ENCODE measurements around the gene AGA. TPM values are rescaled to one million over a fixed set of nuclear protein-coding genes. Genes with fewer than 3 reads are reported as not detected.

Gene AGA
- total RNA-seq, 4 donors from 2014 or later = 8.4 to 25.1 (median 14.7) TPM

- no peak for DNase-seq (ENCODE audit: low spot score in 2 of 2)
- TF ChIP-seq POLR2A (IDR thresholded peaks at IDR 0.05) (no peak), EP300 (IDR thresholded peaks at IDR 0.05) (no peak)
- H3K4me3 ChIP-seq = no peak overlapping the region
- no peak overlapping the region for H3K27ac ChIP-seq
- 89 to 91% methylated on average over 26 of the region's 26 CpGs for WGBS, 2 donors
- no peaks in the 10 kb centered on the region for H3K9me3 ChIP-seq
- no peaks in the 10 kb centered on the region for H3K36me3 ChIP-seq
- H3K4me1 ChIP-seq = peaks cover 0 to 22% (median 12%) of the 10 kb centered on the region in 4 donors
- no peaks in the 10 kb centered on the region for H3K27me3 ChIP-seq
Observed at GRCh38 chr4:177444911-177445736, 2.9 kb upstream of the AGA start.

- peak in 1 of 2 donors; percentile 10 for DNase-seq (ENCODE audit: low spot score in 2 of 2)
- H3K36me3 ChIP-seq = peaks cover 0 to 25% (median 0%) of the 10 kb centered on the region in 3 donors
- TF ChIP-seq EP300 (IDR thresholded peaks at IDR 0.05) = no peak
- TF ChIP-seq CTCF (IDR thresholded peaks at IDR 0.05) = peak in 1 of 5 experiments; percentile 11
- TF ChIP-seq POLR2A (IDR thresholded peaks at IDR 0.05) = no peak
- no peaks in the 10 kb centered on the region for H3K9me3 ChIP-seq
- no peaks in the 10 kb centered on the region for H3K27me3 ChIP-seq
- peak overlapping the region; percentile 80 to 97 (median 92) for H3K27ac ChIP-seq
- peak overlapping the region; percentile 54 to 98 (median 68) for H3K4me3 ChIP-seq
- WGBS, 2 donors = 47 to 56% methylated on average over 12 of the region's 12 CpGs
- H3K4me1 ChIP-seq = peaks cover 0 to 22% (median 12%) of the 10 kb centered on the region in 4 donors
Observed at GRCh38 chr4:177441061-177441802, 1.0 kb downstream of the AGA start.

DNA sequence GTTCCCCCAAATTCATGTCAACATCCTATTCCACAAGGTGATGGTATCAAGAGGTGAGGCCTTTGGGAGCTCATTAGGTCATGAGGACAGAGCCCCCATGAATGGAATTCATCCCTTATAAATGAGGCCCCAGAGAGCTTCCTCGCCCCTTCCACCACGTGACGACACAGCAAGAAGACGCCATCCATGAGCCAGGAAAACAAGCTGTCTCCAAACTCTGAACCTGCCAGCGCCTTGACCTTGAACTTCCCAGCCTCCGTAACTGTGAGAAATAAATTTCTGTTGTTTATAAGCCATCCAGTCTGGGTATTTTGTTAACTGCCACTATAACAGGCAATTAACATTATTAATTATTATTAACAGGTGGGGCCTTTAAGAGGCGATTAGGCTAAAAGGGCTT is 5.8 kb downstream of the AGA start:
- TF ChIP-seq CTCF (IDR thresholded peaks at IDR 0.05) (no peak), EP300 (IDR thresholded peaks at IDR 0.05) (no peak), POLR2A (IDR thresholded peaks at IDR 0.05) (no peak)
- Histone ChIP-seq H3K9me3 (no peaks in the 10 kb centered on the region), H3K4me1 (peaks cover 0 to 10% (median 7%) of the 10 kb centered on the region in 4 donors), H3K36me3 (peaks cover 0 to 61% (median 0%) of the 10 kb centered on the region in 3 donors), H3K27ac (no peak overlapping the region), H3K4me3 (no peak overlapping the region), H3K27me3 (no peaks in the 10 kb centered on the region)
- WGBS, 2 donors = 92 to 93% methylated on average over 7 of the region's 7 CpGs
- DNase-seq (ENCODE audit: low spot score in 2 of 2) = no peak

DNA sequence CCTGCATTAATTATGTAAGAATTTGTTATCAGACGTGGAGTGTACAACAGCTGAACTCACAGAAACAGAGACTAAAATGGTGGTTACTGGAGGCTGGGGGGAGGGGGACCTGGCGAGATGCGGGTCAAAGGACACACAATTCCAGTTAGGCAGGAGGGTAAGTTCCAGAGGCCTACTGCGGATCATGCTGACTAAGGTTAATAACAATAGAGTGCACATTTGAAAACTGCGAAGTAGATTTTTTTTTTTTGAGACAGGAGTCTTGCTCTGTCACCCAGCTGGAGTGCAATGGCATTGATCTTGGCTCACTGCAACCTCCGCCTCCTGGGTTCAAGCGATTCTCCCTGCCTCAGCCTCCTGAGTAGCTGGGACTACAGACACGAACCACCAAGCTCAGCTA is 7.6 kb downstream of the AGA start:
- no peak for DNase-seq (ENCODE audit: low spot score in 2 of 2)
- H3K9me3 ChIP-seq = no peaks in the 10 kb centered on the region
- no peak overlapping the region for H3K4me3 ChIP-seq
- peaks cover 0 to 62% (median 0%) of the 10 kb centered on the region in 3 donors for H3K36me3 ChIP-seq
- TF ChIP-seq CTCF (IDR thresholded peaks at IDR 0.05) = no peak
- TF ChIP-seq POLR2A (IDR thresholded peaks at IDR 0.05) = no peak
- no peak for TF ChIP-seq EP300 (IDR thresholded peaks at IDR 0.05)
- H3K4me1 ChIP-seq = no peaks in the 10 kb centered on the region
- no peaks in the 10 kb centered on the region for H3K27me3 ChIP-seq
- WGBS, 2 donors = 92 to 93% methylated on average over 8 of the region's 8 CpGs
- H3K27ac ChIP-seq = no peak overlapping the region

- Histone ChIP-seq H3K27me3 (no peaks in the 10 kb centered on the region), H3K36me3 (peaks cover 0 to 8% (median 0%) of the 10 kb centered on the region in 3 donors), H3K4me1 (no peaks in the 10 kb centered on the region), H3K4me3 (no peak overlapping the region), H3K9me3 (no peaks in the 10 kb centered on the region), H3K27ac (no peak overlapping the region)
- WGBS, 2 donors = 75 to 84% methylated on average over 1 of the region's 1 CpG
- no peak for DNase-seq (ENCODE audit: low spot score in 2 of 2)
- TF ChIP-seq CTCF (IDR thresholded peaks at IDR 0.05) (no peak), EP300 (IDR thresholded peaks at IDR 0.05) (no peak), POLR2A (IDR thresholded peaks at IDR 0.05) (no peak)
Observed at GRCh38 chr4:177427192-177427591, 15.0 kb downstream of the AGA start.
